Activated B cell treated with CpG ODN at 0.5 μM for 24 hours (primary cell): ENCODE measurements around the gene KCND3. TPM values are rescaled to one million over a fixed set of nuclear protein-coding genes. Genes with fewer than 3 reads are reported as not detected.

ENCODE experiments used
- ATAC-seq: fragments of 200-7000 bp; cut with Tn5 transposase; one replicate; pipeline ENCODE4 v1.10.0; 2021; ENCODE audit warnings: low read depth, mild to moderate bottlenecking, moderate library complexity
- CTCF ChIA-PET: fragments of 350-600 bp; sonication (Branson Sonifier 250); formaldehyde crosslinking; loops from one replicate; lab custom pipeline; 2021; ENCODE audit warnings: antibody characterized with exemption; lab: Charles Lee
- POLR2A ChIA-PET: fragments of 350-600 bp; sonication (Branson Sonifier 250); formaldehyde crosslinking; loops from one replicate; lab custom pipeline; 2021; ENCODE audit warnings: antibody characterized with exemption; lab: Charles Lee
- DNase-seq: peaks from one replicate; pipeline ENCODE4 v3.0.0; 2022
- H3K27ac Mint-ChIP-seq: one replicate; pipeline ENCODE4 v1.8.0; 2020; ENCODE audit warnings: mixed read lengths
- H3K27me3 Mint-ChIP-seq: one replicate; pipeline ENCODE4 v1.8.0; 2021; ENCODE audit warnings: mixed read lengths
- H3K36me3 Mint-ChIP-seq: one replicate; pipeline ENCODE4 v1.8.0; 2021; ENCODE audit warnings: low read depth, mixed read lengths
- H3K4me1 Mint-ChIP-seq: one replicate; pipeline ENCODE4 v1.8.0; 2021; ENCODE audit warnings: mixed read lengths
- H3K4me3 Mint-ChIP-seq: one replicate; pipeline ENCODE4 v1.8.0; 2020; ENCODE audit warnings: mild to moderate bottlenecking, mixed read lengths
- H3K9me3 Mint-ChIP-seq: one replicate; pipeline ENCODE4 v1.8.0; 2020; ENCODE audit warnings: mixed read lengths
- CTCF ChIP-seq: fragments of 200-600 bp; IDR thresholded peaks from one replicate; pipeline ENCODE4 v1.8.0; 2022; ENCODE audit warnings: antibody characterized with exemption, mild to moderate bottlenecking
- intact Hi-C: fragments of 100-400 bp; cut with micrococcal nuclease; formaldehyde crosslinking; loops from one replicate; pipeline ENCODE4 v1.15.1; 2024
- total RNA-seq: library from RNA; stranded (reverse); gene quantifications from 2 replicates; pipeline ENCODE4 v1.2.3, GENCODE V29; 2022

The KCND3 gene
- total RNA-seq, 1 donor from 2014 or later, result 0.04 TPM

GRCh38 chr1:111846842-111847241 is 142.6 kb downstream of the KCND3 start:
- ChIA-PET CTCF (no interaction called here), POLR2A (no interaction called here)
- ATAC-seq (no peak), DNase-seq (no peak)
- Mint-ChIP-seq H3K27me3 (peaks cover 21% of the 10 kb centered on the region), H3K27ac (no peak overlapping the region), H3K4me1 (no peaks in the 10 kb centered on the region), H3K9me3 (no peaks in the 10 kb centered on the region), H3K36me3 (no peaks in the 10 kb centered on the region), H3K4me3 (no peak overlapping the region)
- intact Hi-C loops, result no loop called here
- no peak for TF ChIP-seq CTCF

GRCh38 chr1:111843177-111843576 is 146.3 kb downstream of the KCND3 start:
- Mint-ChIP-seq H3K9me3 (no peaks in the 10 kb centered on the region), H3K27me3 (peaks cover 14% of the 10 kb centered on the region), H3K36me3 (no peaks in the 10 kb centered on the region), H3K27ac (no peak overlapping the region), H3K4me1 (no peaks in the 10 kb centered on the region), H3K4me3 (no peak overlapping the region)
- TF ChIP-seq CTCF, result no peak
- ATAC-seq, result no peak
- ChIA-PET CTCF (no interaction called here), POLR2A (no interaction called here)
- intact Hi-C loops, result no loop called here
- DNase-seq, result no peak

GRCh38 chr1:111842411-111842810 is 147.1 kb downstream of the KCND3 start:
- CTCF ChIA-PET, result no interaction called here
- Mint-ChIP-seq H3K27me3 (peaks cover 14% of the 10 kb centered on the region), H3K4me3 (no peak overlapping the region), H3K9me3 (no peaks in the 10 kb centered on the region), H3K4me1 (no peaks in the 10 kb centered on the region), H3K27ac (no peak overlapping the region), H3K36me3 (no peaks in the 10 kb centered on the region)
- DNase-seq (no peak), ATAC-seq (no peak)
- intact Hi-C loops, result no loop called here
- POLR2A ChIA-PET, result no interaction called here
- no peak for TF ChIP-seq CTCF

- H3K27ac Mint-ChIP-seq, result no peak overlapping the region
- CTCF ChIA-PET, result no interaction called here
- no peaks in the 10 kb centered on the region for H3K9me3 Mint-ChIP-seq
These were observed 147.7 kb downstream of the KCND3 start for GRCh38 chr1:111841746-111842145.

GRCh38 chr1:111841189-111841588 is 148.3 kb downstream of the KCND3 start:
- Mint-ChIP-seq H3K36me3 (no peaks in the 10 kb centered on the region), H3K27me3 (peaks cover 14% of the 10 kb centered on the region), H3K27ac (no peak overlapping the region), H3K4me1 (no peaks in the 10 kb centered on the region), H3K4me3 (no peak overlapping the region), H3K9me3 (no peaks in the 10 kb centered on the region)
- no peak for ATAC-seq
- TF ChIP-seq CTCF, result no peak
- DNase-seq, result no peak
- POLR2A ChIA-PET, result no interaction called here
- CTCF ChIA-PET, result no interaction called here
- intact Hi-C loops, result no loop called here

More at GRCh38 chr1:111841746-111842145, 147.7 kb downstream of the KCND3 start:
- no peak for TF ChIP-seq CTCF
- H3K4me3 Mint-ChIP-seq, result no peak overlapping the region
- no peaks in the 10 kb centered on the region for H3K36me3 Mint-ChIP-seq
- ATAC-seq (no peak), DNase-seq (no peak)
- H3K4me1 Mint-ChIP-seq, result no peaks in the 10 kb centered on the region
- intact Hi-C loops, result no loop called here
- peaks cover 14% of the 10 kb centered on the region for H3K27me3 Mint-ChIP-seq
- POLR2A ChIA-PET, result no interaction called here
